ENCODE measurements around the gene SEC24D.

- TF ChIP-seq POLR2A (conservative IDR thresholded peaks at IDR 0.05) (no peak), GTF3C2 (IDR thresholded peaks at IDR 0.05; ENCODE audit: borderline replicate concordance, extremely low read depth, insufficient read length) (no peak), ZNF3 (CRISPR knock-in tag; IDR thresholded peaks at IDR 0.05) (no peak), TCF7L2 (IDR thresholded peaks at IDR 0.05; ENCODE audit: low read depth, low read length) (no peak), POLR2AphosphoS5 (IDR thresholded peaks at IDR 0.05; ENCODE audit: control insufficient read depth, insufficient read depth, low read depth, low read length) (no peak), EP300 (IDR thresholded peaks at IDR 0.05; ENCODE audit: low read length) (no peak), RB1 (IDR thresholded peaks at IDR 0.05; ENCODE audit: low read depth) (no peak), RBM17 (IDR thresholded peaks at IDR 0.05; ENCODE audit: borderline replicate concordance, low read depth, low read length) (no peak), POU5F1 (IDR thresholded peaks at IDR 0.05; ENCODE audit: borderline replicate concordance, low read depth, low read length, partially characterized antibody) (no peak), SPI1 (IDR thresholded peaks at IDR 0.05; ENCODE audit: borderline replicate concordance, low read depth, low read length) (no peak), HDAC2 (IDR thresholded peaks at IDR 0.05) (no peak)
- TF ChIP-seq, protein P1, sequence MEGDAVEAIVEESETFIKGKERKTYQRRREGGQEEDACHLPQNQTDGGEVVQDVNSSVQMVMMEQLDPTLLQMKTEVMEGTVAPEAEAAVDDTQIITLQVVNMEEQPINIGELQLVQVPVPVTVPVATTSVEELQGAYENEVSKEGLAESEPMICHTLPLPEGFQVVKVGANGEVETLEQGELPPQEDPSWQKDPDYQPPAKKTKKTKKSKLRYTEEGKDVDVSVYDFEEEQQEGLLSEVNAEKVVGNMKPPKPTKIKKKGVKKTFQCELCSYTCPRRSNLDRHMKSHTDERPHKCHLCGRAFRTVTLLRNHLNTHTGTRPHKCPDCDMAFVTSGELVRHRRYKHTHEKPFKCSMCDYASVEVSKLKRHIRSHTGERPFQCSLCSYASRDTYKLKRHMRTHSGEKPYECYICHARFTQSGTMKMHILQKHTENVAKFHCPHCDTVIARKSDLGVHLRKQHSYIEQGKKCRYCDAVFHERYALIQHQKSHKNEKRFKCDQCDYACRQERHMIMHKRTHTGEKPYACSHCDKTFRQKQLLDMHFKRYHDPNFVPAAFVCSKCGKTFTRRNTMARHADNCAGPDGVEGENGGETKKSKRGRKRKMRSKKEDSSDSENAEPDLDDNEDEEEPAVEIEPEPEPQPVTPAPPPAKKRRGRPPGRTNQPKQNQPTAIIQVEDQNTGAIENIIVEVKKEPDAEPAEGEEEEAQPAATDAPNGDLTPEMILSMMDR (IDR thresholded peaks at IDR 0.05 in 2 of 3, conservative IDR thresholded peaks at IDR 0.05 in 1 of 3; ENCODE audit: insufficient read depth in 2 of 3, low read depth in 1 of 3, low read length in 3 of 3): no peak
These were observed 66.8 kb downstream of the SEC24D start for GRCh38 chr4:118769161-118769560.
